COR-L47 (cell line): ENCODE results near the gene SMARCA4.

Experiments used
- DNase-seq: peaks from one replicate; lab custom pipeline; 2025; lab: John Stamatoyannopoulos, UW

The SMARCA4 gene

GRCh38 chr19:11010041-11010440 is 49.2 kb downstream of the SMARCA4 start:
- DNase-seq: no peak

GRCh38 chr19:11012507-11012906 is 51.7 kb downstream of the SMARCA4 start:
- no peak for DNase-seq

GRCh38 chr19:11013771-11014170 is 52.9 kb downstream of the SMARCA4 start:
- no peak for DNase-seq

- DNase-seq: no peak
Measured at GRCh38 chr19:11014403-11014911, 53.6 kb downstream of the SMARCA4 start.

GRCh38 chr19:11016631-11017030 is 55.8 kb downstream of the SMARCA4 start:
- DNase-seq: no peak

- no peak for DNase-seq
Measured at GRCh38 chr19:11017275-11018035, 56.6 kb downstream of the SMARCA4 start.

- no peak for DNase-seq
Measured at GRCh38 chr19:11018179-11018578, 57.3 kb downstream of the SMARCA4 start.

- DNase-seq: no peak
Measured at GRCh38 chr19:11018763-11019162, 57.9 kb downstream of the SMARCA4 start.

- no peak for DNase-seq
Measured at GRCh38 chr19:11019262-11019661, 58.4 kb downstream of the SMARCA4 start.

GRCh38 chr19:11019824-11020223 is 59.0 kb downstream of the SMARCA4 start:
- no peak for DNase-seq

GRCh38 chr19:11020423-11020822 is 59.6 kb downstream of the SMARCA4 start:
- no peak for DNase-seq

- DNase-seq: no peak
Measured at GRCh38 chr19:11020982-11021759, 60.3 kb downstream of the SMARCA4 start.

GRCh38 chr19:11021760-11022144 is 60.9 kb downstream of the SMARCA4 start:
- DNase-seq: no peak

- DNase-seq: no peak
Measured at GRCh38 chr19:11023016-11023415, 62.2 kb downstream of the SMARCA4 start.

- DNase-seq: no peak
Measured at GRCh38 chr19:11023710-11024109, 62.9 kb downstream of the SMARCA4 start.

- DNase-seq: no peak
Measured at GRCh38 chr19:11024259-11024658, 63.4 kb downstream of the SMARCA4 start.

GRCh38 chr19:11025006-11025405 is 64.2 kb downstream of the SMARCA4 start:
- no peak for DNase-seq

- DNase-seq: no peak
Measured at GRCh38 chr19:11025445-11025844, 64.6 kb downstream of the SMARCA4 start.

- no peak for DNase-seq
Measured at GRCh38 chr19:11025997-11026396, 65.2 kb downstream of the SMARCA4 start.

- no peak for DNase-seq
Measured at GRCh38 chr19:11027381-11027780, 66.6 kb downstream of the SMARCA4 start.

GRCh38 chr19:11028146-11028545 is 67.3 kb downstream of the SMARCA4 start:
- DNase-seq: no peak

GRCh38 chr19:11031421-11032070 is 70.7 kb downstream of the SMARCA4 start:
- no peak for DNase-seq

GRCh38 chr19:11033251-11033650 is 72.4 kb downstream of the SMARCA4 start:
- DNase-seq: no peak
